Small intestine (tissue), 7 donors: ENCODE data around the gene TESK1. TPM values are rescaled to one million over a fixed set of nuclear protein-coding genes. Genes with fewer than 3 reads are reported as not detected.
"Not testable (repeated sequence)": the region's sequence is repeated elsewhere in the genome, so short reads cannot be mapped to it uniquely, and the experiment has no call there.

Experiments
- DNase-seq, 2 donors: peaks; one replicate each; pipeline versions ENCODE4 v3.0.0 to v3.0.0-alpha.2; 2013
- FAIRE-seq: peaks from 2 replicates; lab custom pipeline; 2012; peaks lifted over from hg19 to GRCh38; lab: Jason Lieb, UNC
- H3K27ac ChIP-seq, 3 donors: one replicate each; pipeline ENCODE4 v1.5.1; 2013; ENCODE audit warnings: low read length in 2 of 3, mild to moderate bottlenecking in 2 of 3, control low read depth in 1 of 3, inconsistent platforms in 1 of 3, low read depth in 1 of 3, moderate library complexity in 1 of 3
- H3K27me3 ChIP-seq, 3 donors: one replicate each; pipeline ENCODE4 v1.6.1; 2013; ENCODE audit warnings: low read length in 3 of 3, inconsistent platforms in 1 of 3; ENCODE audit not compliant: control insufficient read depth in 3 of 3, insufficient read depth in 3 of 3
- H3K36me3 ChIP-seq, 3 donors: one replicate each; pipeline ENCODE4 v1.6.1; 2013; ENCODE audit warnings: low read length in 3 of 3, inconsistent platforms in 1 of 3, low read depth in 1 of 3, mild to moderate bottlenecking in 1 of 3, moderate library complexity in 1 of 3; ENCODE audit not compliant: control insufficient read depth in 3 of 3, insufficient read depth in 2 of 3
- H3K4me1 ChIP-seq, 3 donors: one replicate each; pipeline ENCODE4 v1.6.1; 2013; ENCODE audit warnings: low read length in 2 of 3, inconsistent platforms in 1 of 3, low read depth in 1 of 3, mild to moderate bottlenecking in 1 of 3, moderate library complexity in 1 of 3; ENCODE audit not compliant: control insufficient read depth in 3 of 3, insufficient read depth in 2 of 3
- H3K4me3 ChIP-seq, 3 donors: one replicate each; pipeline ENCODE4 v1.5.1; 2013; ENCODE audit warnings: low read length in 3 of 3, control low read depth in 1 of 3, inconsistent platforms in 1 of 3, low read depth in 1 of 3, mild to moderate bottlenecking in 1 of 3, moderate library complexity in 1 of 3
- H3K9me3 ChIP-seq, 2 donors: one replicate each; pipeline ENCODE4 v1.6.1; 2013; ENCODE audit warnings: low read depth in 1 of 2, low read length in 1 of 2; ENCODE audit not compliant: control insufficient read depth in 2 of 2, insufficient read depth in 1 of 2
- WGBS, 3 donors: extraction: QIAGEN DNeasy Blood & Tissue Kit; methylation state at CpG; one replicate each; pipeline ENCODE4 v1.1.7; 2013; 5-methylcytosine and 5-hydroxymethylcytosine counted together
- polyA plus RNA-seq, 4 donors: library from polyadenylated mRNA; stranded (reverse) in 3 of 4; unstranded in 1 of 4; fragments of 200-250 nt in 3 of 4; fragments of 120-200 nt in 1 of 4; gene quantifications; one replicate each; pipeline versions ENCODE4 v1.2.1 to v1.2.3, GENCODE V29; 2013
- donor health status: healthy with polysubstance abuse.
- donor health status: control.
- donor health status: control.
- donor health status: Bipolar disorder and iron deficiency.
- donor health status: healthy.

TESK1 gene
- polyA plus RNA-seq, 4 donors = 22.4 to 53.0 (median 43.1) TPM

DNA sequence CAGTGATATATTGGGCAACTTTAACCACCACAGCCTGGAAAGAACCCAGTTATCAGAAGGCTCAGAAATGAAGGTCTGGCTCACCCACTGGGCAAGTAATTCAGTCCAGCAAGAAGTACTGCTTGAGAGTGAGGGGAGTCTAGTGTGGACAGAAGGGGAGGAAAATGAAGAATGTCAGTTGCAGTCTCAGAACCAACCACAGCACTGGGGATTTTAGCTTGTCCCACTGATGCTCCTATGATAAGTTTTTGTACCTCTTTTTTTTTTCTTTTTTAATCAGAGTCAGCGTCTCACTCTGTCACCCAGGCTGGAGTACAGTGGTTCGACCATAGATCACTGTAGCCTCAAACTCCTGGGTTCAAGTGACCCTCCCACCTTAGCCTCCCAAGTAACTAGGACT lies 22.5 kb downstream of the TESK1 start:
- no peak overlapping the region for H3K4me3 ChIP-seq
- H3K4me1 ChIP-seq = peaks cover 0 to 7% (median 0%) of the 10 kb centered on the region in 3 donors
- no peak overlapping the region for H3K27ac ChIP-seq
- H3K27me3 ChIP-seq = no peaks in the 10 kb centered on the region
- no peak for FAIRE-seq
- H3K9me3 ChIP-seq = no peaks in the 10 kb centered on the region
- H3K36me3 ChIP-seq = no peaks in the 10 kb centered on the region
- WGBS, 3 donors = 81 to 90% (median 89%) methylated on average over 2 of the region's 2 CpGs
- no peak for DNase-seq

DNA sequence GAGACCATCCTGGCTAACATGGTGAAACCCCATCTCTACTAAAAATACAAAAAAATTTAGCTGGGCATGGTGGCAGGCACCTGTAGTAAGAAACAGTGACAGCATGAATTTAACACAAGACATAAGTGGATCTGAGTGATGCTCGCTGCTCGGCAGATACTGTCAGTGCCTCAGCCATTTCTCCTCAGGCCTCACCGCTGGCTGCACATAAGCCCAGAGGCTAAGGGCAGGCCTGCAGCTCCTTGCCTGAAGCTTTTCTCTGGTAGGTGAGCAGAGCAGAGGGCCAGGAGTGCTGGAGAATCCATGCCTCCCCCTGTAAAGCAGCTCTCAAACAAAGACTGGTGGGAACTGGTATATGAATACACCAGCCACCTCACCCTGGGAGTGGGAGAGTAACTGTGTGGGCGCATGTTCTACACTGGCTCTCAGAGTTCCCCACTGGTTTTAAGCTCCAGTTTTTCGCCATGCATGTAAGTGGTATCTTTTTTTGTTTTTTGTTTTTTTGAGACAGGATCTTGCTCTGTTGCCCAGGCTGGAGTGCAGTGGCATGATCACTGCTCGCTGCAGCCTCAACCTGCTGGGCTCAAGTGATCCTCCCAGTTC lies 23.4 kb downstream of the TESK1 start:
- no peaks in the 10 kb centered on the region for H3K9me3 ChIP-seq
- no peak overlapping the region for H3K27ac ChIP-seq
- no peaks in the 10 kb centered on the region for H3K27me3 ChIP-seq
- FAIRE-seq (no peak), DNase-seq (no peak)
- H3K36me3 ChIP-seq = no peaks in the 10 kb centered on the region
- peaks cover 0 to 7% (median 0%) of the 10 kb centered on the region in 3 donors for H3K4me1 ChIP-seq
- no peak overlapping the region for H3K4me3 ChIP-seq
- 96 to 97% (median 97%) methylated on average over 6 of the region's 6 CpGs for WGBS, 3 donors

DNA sequence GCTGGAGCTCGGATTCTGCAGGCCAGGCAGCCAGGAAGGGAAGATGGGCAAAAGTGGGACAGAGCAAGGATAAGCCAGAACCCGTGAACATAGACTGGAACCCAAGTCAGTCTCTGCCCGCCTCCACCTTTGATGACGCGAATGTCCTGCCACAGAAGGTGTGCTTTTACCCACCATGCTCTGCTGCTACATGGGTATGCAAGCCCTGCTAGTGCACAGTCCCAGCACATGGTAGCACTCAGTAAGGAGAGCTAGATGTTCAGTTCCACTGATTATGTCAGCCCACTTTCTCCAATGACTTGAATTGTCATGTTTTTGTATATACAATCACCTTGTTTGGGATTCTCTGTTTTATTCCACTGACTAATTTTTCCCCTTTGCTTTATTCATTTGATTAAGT lies 24.5 kb downstream of the TESK1 start:
- Histone ChIP-seq H3K9me3 (no peaks in the 10 kb centered on the region), H3K36me3 (no peaks in the 10 kb centered on the region), H3K27me3 (no peaks in the 10 kb centered on the region), H3K4me3 (no peak overlapping the region), H3K4me1 (peaks cover 0 to 4% (median 0%) of the 10 kb centered on the region in 3 donors), H3K27ac (no peak overlapping the region)
- FAIRE-seq (no peak), DNase-seq (no peak)
- WGBS, 3 donors = 89 to 93% (median 90%) methylated on average over 5 of the region's 5 CpGs

DNA sequence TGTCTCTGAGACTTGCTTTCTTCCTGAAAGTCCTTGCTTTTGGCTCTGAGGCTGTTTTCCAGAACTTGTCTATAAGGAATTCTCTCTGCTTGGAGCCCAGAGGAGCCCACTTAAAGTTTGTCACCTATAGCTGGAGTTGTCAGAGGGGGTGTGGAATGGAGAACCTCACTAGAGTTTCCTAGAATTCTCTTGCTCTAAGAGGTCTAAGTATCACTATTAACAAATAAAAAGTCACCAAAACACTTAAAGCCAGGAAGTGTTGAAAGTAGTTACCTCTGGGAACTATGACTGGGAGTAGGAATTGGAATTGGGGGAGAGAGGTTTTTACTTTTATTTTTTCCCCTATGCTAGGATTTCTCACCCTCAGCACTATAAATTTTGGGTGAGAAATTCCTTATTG lies 30.7 kb downstream of the TESK1 start:
- Histone ChIP-seq H3K27ac (peak overlapping the region in 1 of 3 donors; percentile 49), H3K36me3 (peaks cover 0 to 4% (median 0%) of the 10 kb centered on the region in 3 donors), H3K9me3 (peaks cover 0 to 5% of the 10 kb centered on the region in 2 donors), H3K4me3 (no peak overlapping the region), H3K4me1 (no peaks in the 10 kb centered on the region), H3K27me3 (no peaks in the 10 kb centered on the region)
- FAIRE-seq = no peak
- DNase-seq = no peak

DNA sequence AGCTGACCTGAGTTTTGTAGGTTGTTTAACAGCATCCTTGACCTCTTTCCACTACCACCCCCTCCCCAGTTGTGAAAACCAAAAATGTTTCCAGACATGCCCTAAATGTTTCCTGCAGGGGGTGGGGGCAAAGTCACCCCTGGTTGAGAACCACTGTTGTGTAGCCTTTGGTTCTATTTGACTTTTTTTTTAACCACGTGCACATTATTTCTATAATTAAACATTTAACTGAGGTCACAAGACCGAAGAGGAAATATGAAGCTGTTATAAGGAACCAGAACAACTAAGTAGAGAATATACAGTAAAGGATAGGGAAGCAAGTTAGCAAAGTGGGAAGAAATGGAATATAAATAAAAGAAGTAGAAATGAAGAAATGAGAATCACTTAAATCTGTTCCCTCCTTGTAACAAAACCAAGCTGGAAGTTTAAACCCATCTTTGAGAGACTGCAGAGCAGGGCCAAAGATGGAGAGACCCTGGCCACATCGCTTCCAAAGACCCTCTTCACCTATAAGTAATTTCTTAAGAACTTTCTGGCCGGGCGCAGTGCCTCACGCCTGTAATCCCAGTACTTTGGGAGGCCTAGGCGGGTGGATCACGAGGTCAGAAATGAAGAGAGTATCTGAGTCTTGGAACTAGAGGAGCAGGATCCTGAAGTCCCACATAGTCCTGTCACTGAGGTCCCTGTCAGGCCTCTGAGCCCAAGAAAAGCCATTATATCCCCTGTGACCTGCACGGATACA lies 31.2 kb downstream of the TESK1 start:
- Histone ChIP-seq H3K4me3 (no peak overlapping the region), H3K27me3 (no peaks in the 10 kb centered on the region), H3K36me3 (peaks cover 0 to 4% (median 0%) of the 10 kb centered on the region in 3 donors), H3K4me1 (no peaks in the 10 kb centered on the region), H3K9me3 (peaks cover 0 to 5% of the 10 kb centered on the region in 2 donors), H3K27ac (peak overlapping the region in 1 of 3 donors; percentile 49)
- WGBS, 3 donors = 81 to 85% (median 85%) methylated on average over 9 of the region's 9 CpGs
- FAIRE-seq = no peak
- no peak for DNase-seq

DNA sequence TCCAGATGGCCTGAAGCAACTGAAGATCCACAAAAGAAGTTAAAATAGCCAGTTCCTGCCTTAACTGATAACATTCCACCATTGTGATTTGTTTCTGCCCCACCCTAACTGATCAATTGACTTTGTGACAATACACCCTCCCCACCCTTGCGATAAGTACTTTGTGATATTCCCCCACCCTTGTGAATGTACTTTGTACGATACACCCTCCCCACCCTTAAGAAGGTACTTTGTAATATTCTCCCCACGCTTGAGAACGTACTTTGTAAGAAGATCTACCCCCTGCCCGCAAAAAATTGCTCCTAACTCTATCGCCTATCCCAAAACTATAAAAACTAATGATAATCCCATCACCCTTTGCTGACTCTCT lies 31.8 kb downstream of the TESK1 start:
- not testable (repeated sequence) for H3K27ac ChIP-seq, H3K4me3 ChIP-seq, H3K27me3 ChIP-seq, H3K9me3 ChIP-seq, DNase-seq, H3K36me3 ChIP-seq, FAIRE-seq, H3K4me1 ChIP-seq
- WGBS, 3 donors = 84 to 91% (median 86%) methylated on average over 6 of the region's 6 CpGs

DNA sequence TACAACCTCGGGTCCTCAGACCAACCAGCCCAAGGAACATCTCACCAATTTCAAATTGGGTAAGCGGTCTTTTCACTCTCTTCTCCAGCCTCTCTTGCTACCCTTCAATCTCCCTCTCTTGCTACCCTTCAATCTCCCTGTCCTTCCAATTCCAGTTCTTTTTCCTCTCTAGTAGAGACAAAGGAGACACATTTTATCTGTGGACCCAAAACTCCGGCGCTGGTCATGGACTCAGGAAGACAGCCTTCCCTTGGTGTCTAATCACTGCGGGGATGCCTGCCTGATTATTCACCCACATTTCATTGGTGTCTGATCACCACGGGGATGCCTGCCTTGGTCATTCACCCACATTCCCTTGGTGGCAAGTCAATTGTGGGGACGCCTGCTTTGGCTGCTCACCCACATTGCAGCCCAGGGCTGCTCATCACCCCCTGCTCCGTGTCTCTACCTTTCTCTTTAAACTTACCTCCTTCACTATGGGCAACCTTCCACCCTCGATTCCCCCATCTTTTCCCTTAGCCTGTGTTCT lies 32.4 kb downstream of the TESK1 start:
- H3K4me3 ChIP-seq, H3K27me3 ChIP-seq, FAIRE-seq, H3K9me3 ChIP-seq, H3K4me1 ChIP-seq, DNase-seq, H3K36me3 ChIP-seq, H3K27ac ChIP-seq: not testable (repeated sequence)
- 93 to 95% (median 95%) methylated on average over 9 of the region's 9 CpGs for WGBS, 3 donors

DNA sequence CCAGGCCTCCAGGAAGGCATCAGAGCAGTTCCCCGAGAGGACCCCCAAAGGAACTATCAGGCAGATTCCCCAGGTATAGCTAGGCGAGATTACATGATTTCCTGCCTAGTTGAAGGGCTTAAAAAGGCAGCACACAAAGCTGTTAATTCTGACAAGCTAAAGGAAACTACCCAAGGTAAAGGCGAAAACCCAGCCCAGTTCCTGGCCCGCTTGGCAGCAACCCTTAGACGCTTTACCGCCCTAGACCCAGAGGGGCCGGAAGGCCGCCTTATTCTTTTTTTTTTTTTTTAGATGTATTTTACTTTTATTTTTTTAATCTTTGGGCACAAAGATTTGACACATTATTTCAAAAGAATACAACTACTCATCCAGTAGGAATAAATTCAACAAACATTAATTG lies 33.7 kb downstream of the TESK1 start:
- FAIRE-seq, H3K27ac ChIP-seq, H3K4me3 ChIP-seq, H3K9me3 ChIP-seq, H3K4me1 ChIP-seq, DNase-seq, H3K36me3 ChIP-seq, H3K27me3 ChIP-seq: not testable (repeated sequence)
- WGBS, 3 donors = 69 to 82% (median 75%) methylated on average over 6 to 7 of the region's 8 CpGs
